Fibroblast of pulmonary artery (primary cell): Measurements from ENCODE around the gene SQOR.
A peak's percentile ranks its signal among the peaks of the same experiment; 100 is the strongest.

Source experiments
- DNase-seq: peaks from one replicate; pipeline ENCODE4 v3.0.0-alpha.2; 2010; ENCODE audit warnings: low read depth
- H3K4me3 ChIP-seq: replicated peaks from 2 replicates; pipeline ENCODE4 v1.5.1; 2011; ENCODE audit warnings: low read depth, mild to moderate bottlenecking, control low read depth, low read length, moderate library complexity
- CTCF ChIP-seq: IDR thresholded peaks from 2 replicates; pipeline ENCODE4 v1.5.1; 2011; ENCODE audit warnings: mild to moderate bottlenecking, control low read depth, low read length, inconsistent platforms; ENCODE audit errors: missing control alignments

The SQOR gene

GRCh38 chr15:45715528-45715927 is 80.7 kb downstream of the SQOR start:
- H3K4me3 ChIP-seq: no peak overlapping the region
- peak; percentile 67 for TF ChIP-seq CTCF
- DNase-seq: peak; percentile 54

- H3K4me3 ChIP-seq: no peak overlapping the region
- no peak for TF ChIP-seq CTCF
- peak; percentile 29 for DNase-seq
These were observed 84.7 kb downstream of the SQOR start for GRCh38 chr15:45719490-45719889.

GRCh38 chr15:45720183-45720582 is 85.4 kb downstream of the SQOR start:
- TF ChIP-seq CTCF: no peak
- DNase-seq: no peak
- H3K4me3 ChIP-seq: no peak overlapping the region

- no peak for DNase-seq
- no peak overlapping the region for H3K4me3 ChIP-seq
- TF ChIP-seq CTCF: no peak
These were observed 93.8 kb downstream of the SQOR start for GRCh38 chr15:45728641-45729040.

- no peak for TF ChIP-seq CTCF
- DNase-seq: peak; percentile 11
- no peak overlapping the region for H3K4me3 ChIP-seq
These were observed 94.3 kb downstream of the SQOR start for GRCh38 chr15:45729141-45729540.

GRCh38 chr15:45731343-45731742 is 96.5 kb downstream of the SQOR start:
- no peak for TF ChIP-seq CTCF
- no peak overlapping the region for H3K4me3 ChIP-seq
- DNase-seq: no peak

GRCh38 chr15:45732662-45733061 is 97.8 kb downstream of the SQOR start:
- no peak for TF ChIP-seq CTCF
- H3K4me3 ChIP-seq: no peak overlapping the region
- DNase-seq: no peak
